ENCODE data around the gene PIK3IP1.

DNA sequence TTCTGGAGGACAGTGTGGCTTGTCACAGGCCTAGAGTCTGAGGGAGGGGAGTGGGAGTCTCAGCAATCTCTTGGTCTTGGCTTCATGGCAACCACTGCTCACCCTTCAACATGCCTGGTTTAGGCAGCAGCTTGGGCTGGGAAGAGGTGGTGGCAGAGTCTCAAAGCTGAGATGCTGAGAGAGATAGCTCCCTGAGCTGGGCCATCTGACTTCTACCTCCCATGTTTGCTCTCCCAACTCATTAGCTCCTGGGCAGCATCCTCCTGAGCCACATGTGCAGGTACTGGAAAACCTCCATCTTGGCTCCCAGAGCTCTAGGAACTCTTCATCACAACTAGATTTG is 13.0 kb downstream of the PIK3IP1 start:
- TF ChIP-seq POLR2AphosphoS5 (IDR thresholded peaks at IDR 0.05) (peak in 1 of 3 donors; percentile 45), CTCF (IDR thresholded peaks at IDR 0.05 in 8 of 11, conservative IDR thresholded peaks at IDR 0.05 in 3 of 11) (no peak)

Measured in spleen (tissue), 7 donors.